Measurements from ENCODE around the gene SRGN. TPM values are rescaled to one million over a fixed set of nuclear protein-coding genes. Genes with fewer than 3 reads are reported as not detected.
A peak's percentile ranks its signal among the peaks of the same experiment; 100 is the strongest.

The SRGN gene
- total RNA-seq, 2 experiments from 2014 or later, result 342 to 353 TPM

GRCh38 chr10:69056536-69057260, 31.2 kb upstream of the SRGN start:
- no peak overlapping the region for H3K27ac ChIP-seq (ENCODE audit: low read depth in 1 of 2, low read length in 2 of 2)
- CTCF ChIA-PET, result no interaction called here
- peaks cover 42% of the 10 kb centered on the region for H3K4me1 ChIP-seq (ENCODE audit: insufficient read depth, low read length)

DNA sequence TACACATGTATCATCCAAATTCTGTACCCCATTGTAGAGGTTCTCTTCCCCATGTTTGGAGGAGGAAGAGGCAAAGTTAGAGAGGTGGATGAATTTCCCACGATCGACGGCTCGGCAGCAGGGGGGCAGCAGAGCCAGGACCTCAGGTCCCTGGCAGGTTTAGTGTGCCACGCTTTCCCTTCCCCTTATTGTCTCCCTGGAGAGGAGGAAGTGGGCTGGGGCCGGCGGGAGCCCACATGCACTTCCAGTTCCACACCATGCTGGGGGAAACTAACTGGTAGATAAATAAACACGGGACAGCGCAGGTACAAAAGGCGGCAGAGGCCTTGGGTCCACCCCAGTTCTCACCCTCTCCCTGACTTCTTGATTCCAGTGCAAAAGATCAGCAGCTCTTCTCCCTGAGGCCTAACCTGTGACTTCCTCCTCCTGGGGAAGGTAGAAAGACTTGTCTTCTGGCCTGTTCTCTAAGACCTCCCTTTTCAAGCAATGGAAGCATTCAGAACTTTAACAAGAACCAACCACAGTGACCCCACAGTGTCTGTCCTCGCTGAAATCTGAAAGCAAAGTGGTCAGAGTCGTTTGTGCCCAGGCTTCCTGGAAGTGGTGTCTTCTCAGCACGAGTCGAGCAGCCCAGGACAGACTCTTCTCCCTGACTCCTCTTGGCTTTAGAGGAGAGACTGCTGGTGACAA, 30.5 kb upstream of the SRGN start:
- Histone ChIP-seq H3K9me3 (ENCODE audit: control insufficient read depth in 1 of 2, insufficient read depth in 1 of 2, low read length in 2 of 2) (no peaks in the 10 kb centered on the region), H3K4me3 (ENCODE audit: low read length) (no peak overlapping the region), H3K36me3 (ENCODE audit: insufficient read depth, low read length) (no peaks in the 10 kb centered on the region), H3K27me3 (ENCODE audit: control insufficient read depth in 1 of 2, insufficient read depth in 2 of 2, low read length in 2 of 2) (no peaks in the 10 kb centered on the region), H3K4me1 (ENCODE audit: insufficient read depth, low read length) (peaks cover 49% of the 10 kb centered on the region), H3K27ac (ENCODE audit: low read depth in 1 of 2, low read length in 2 of 2) (peak overlapping the region in 1 of 2 donors; percentile 5)
- ChIA-PET CTCF (no interaction called here), POLR2A (interaction anchor here (0.9 kb wide), 1 partner anchor 12 kb away, joined by 3 read pairs; no protein-coding TSS in a partner anchor)
- Mint-ChIP-seq H3K27ac (peak overlapping the region; percentile 78), H3K27me3 (no peaks in the 10 kb centered on the region), H3K4me1 (ENCODE audit: low read depth) (peaks cover 63% of the 10 kb centered on the region), H3K4me3 (peak overlapping the region; percentile 25), H3K9me3 (no peaks in the 10 kb centered on the region), H3K36me3 (ENCODE audit: low read depth) (no peaks in the 10 kb centered on the region)
- peak in 4 of 14 experiments; percentile 10 to 56 (median 44) for DNase-seq
- intact Hi-C loops (cut with DNase I, micrococcal nuclease), result no loop called here
- no peak for ATAC-seq (ENCODE audit: poor library complexity)
- no peak for TF ChIP-seq CTCF (IDR thresholded peaks at IDR 0.05)

More at GRCh38 chr10:69056536-69057260, 31.2 kb upstream of the SRGN start:
- no peaks in the 10 kb centered on the region for H3K9me3 Mint-ChIP-seq
- POLR2A ChIA-PET, result interaction anchor here (0.9 kb wide), 1 partner anchor 11 kb away, joined by 3 read pairs; no protein-coding TSS in a partner anchor
- Histone ChIP-seq H3K4me3 (ENCODE audit: low read length) (no peak overlapping the region), H3K9me3 (ENCODE audit: control insufficient read depth in 1 of 2, insufficient read depth in 1 of 2, low read length in 2 of 2) (no peaks in the 10 kb centered on the region), H3K27me3 (ENCODE audit: control insufficient read depth in 1 of 2, insufficient read depth in 2 of 2, low read length in 2 of 2) (no peaks in the 10 kb centered on the region), H3K36me3 (ENCODE audit: insufficient read depth, low read length) (no peaks in the 10 kb centered on the region)
- no peaks in the 10 kb centered on the region for H3K36me3 Mint-ChIP-seq (ENCODE audit: low read depth)
- DNase-seq (peak in 2 of 14 experiments; percentile 13 to 23), ATAC-seq (ENCODE audit: poor library complexity) (no peak)
- peak overlapping the region; percentile 25 for H3K4me3 Mint-ChIP-seq
- H3K4me1 Mint-ChIP-seq (ENCODE audit: low read depth), result peaks cover 57% of the 10 kb centered on the region
- no peak for TF ChIP-seq CTCF (IDR thresholded peaks at IDR 0.05)
- H3K27ac Mint-ChIP-seq, result peak overlapping the region; percentile 78
- intact Hi-C loops (cut with DNase I, micrococcal nuclease), result no loop called here
- H3K27me3 Mint-ChIP-seq, result no peaks in the 10 kb centered on the region

DNA sequence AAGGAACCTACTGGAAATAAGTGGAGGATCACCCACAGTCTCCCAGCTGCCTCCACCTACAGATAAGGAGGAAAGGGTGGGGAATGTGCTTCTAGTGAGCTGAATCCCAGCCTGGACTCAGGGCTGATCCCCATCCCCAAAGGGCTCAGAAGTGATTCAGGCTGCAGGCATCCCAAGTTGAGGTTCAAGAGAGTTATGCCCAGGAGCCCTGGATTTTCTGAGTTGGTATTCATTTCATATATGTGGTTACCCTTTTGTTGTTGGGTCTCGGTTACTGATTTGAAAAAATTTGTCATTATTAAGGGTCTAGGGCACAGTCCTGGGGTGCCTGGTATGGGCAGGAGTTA, 30.0 kb upstream of the SRGN start:
- peaks cover 62% of the 10 kb centered on the region for H3K4me1 Mint-ChIP-seq (ENCODE audit: low read depth)
- no peak overlapping the region for H3K4me3 Mint-ChIP-seq
- peak overlapping the region in 1 of 2 donors; percentile 5 for H3K27ac ChIP-seq (ENCODE audit: low read depth in 1 of 2, low read length in 2 of 2)
- ATAC-seq (ENCODE audit: poor library complexity) (no peak), DNase-seq (no peak)
- no peaks in the 10 kb centered on the region for H3K36me3 ChIP-seq (ENCODE audit: insufficient read depth, low read length)
- intact Hi-C loops (cut with DNase I, micrococcal nuclease), result no loop called here
- no peaks in the 10 kb centered on the region for H3K9me3 Mint-ChIP-seq
- ChIA-PET CTCF (no interaction called here), POLR2A (no interaction called here)
- TF ChIP-seq CTCF (IDR thresholded peaks at IDR 0.05), result no peak
- no peaks in the 10 kb centered on the region for H3K9me3 ChIP-seq (ENCODE audit: control insufficient read depth in 1 of 2, insufficient read depth in 1 of 2, low read length in 2 of 2)
- peak overlapping the region; percentile 78 for H3K27ac Mint-ChIP-seq
- no peak overlapping the region for H3K4me3 ChIP-seq (ENCODE audit: low read length)
- no peaks in the 10 kb centered on the region for H3K27me3 ChIP-seq (ENCODE audit: control insufficient read depth in 1 of 2, insufficient read depth in 2 of 2, low read length in 2 of 2)
- peaks cover 53% of the 10 kb centered on the region for H3K4me1 ChIP-seq (ENCODE audit: insufficient read depth, low read length)
- H3K27me3 Mint-ChIP-seq, result no peaks in the 10 kb centered on the region
- H3K36me3 Mint-ChIP-seq (ENCODE audit: low read depth), result no peaks in the 10 kb centered on the region

Data from CD4-positive, alpha-beta T cell (primary cell).